AG09319 (cell line): ENCODE data around the gene RAD23A.

Source experiments
- DNase-seq: peaks from one replicate; pipeline ENCODE4 v3.0.0-alpha.2; 2010; ENCODE audit warnings: low read depth; ENCODE audit errors: extremely low read depth
- TF ChIP-seq, protein P1 (sequence below): IDR thresholded peaks from 2 replicates; pipeline ENCODE4 v1.5.1; 2011; ENCODE audit warnings: low read depth, mild to moderate bottlenecking, inconsistent platforms, low read length, moderate library complexity

RAD23A gene

DNA sequence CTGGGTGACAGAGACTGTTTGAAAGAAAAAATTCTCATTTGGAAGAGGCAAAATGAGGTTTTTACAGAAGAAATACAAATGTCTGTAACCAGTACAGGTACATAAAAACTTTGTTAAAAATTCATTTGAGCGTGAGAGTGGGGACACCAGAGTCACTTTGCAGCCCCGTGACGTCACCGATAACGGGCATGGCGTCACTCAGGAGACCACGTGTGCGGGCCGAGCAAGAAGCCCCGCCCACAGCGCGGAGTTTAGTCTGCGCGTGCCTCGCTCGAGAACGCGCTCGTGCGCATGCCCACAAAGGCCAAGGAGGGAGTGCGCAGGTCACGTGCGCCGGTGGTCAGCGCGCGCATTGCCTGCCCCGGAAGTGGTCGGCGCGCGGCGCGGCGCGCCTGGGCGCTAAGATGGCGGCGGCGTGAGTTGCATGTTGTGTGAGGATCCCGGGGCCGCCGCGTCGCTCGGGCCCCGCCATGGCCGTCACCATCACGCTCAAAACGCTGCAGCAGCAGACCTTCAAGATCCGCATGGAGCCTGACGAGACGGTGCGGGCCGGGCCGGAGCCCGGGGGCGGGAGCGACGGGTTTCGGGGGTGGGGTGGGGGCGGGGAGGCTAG, at the start of gene RAD23A:
TSS of gene RAD23A (plus strand) at position 384 of the 613 bp plus-strand sequence. CDS start at position 471, 87 bp downstream.
- TF ChIP-seq, protein P1, sequence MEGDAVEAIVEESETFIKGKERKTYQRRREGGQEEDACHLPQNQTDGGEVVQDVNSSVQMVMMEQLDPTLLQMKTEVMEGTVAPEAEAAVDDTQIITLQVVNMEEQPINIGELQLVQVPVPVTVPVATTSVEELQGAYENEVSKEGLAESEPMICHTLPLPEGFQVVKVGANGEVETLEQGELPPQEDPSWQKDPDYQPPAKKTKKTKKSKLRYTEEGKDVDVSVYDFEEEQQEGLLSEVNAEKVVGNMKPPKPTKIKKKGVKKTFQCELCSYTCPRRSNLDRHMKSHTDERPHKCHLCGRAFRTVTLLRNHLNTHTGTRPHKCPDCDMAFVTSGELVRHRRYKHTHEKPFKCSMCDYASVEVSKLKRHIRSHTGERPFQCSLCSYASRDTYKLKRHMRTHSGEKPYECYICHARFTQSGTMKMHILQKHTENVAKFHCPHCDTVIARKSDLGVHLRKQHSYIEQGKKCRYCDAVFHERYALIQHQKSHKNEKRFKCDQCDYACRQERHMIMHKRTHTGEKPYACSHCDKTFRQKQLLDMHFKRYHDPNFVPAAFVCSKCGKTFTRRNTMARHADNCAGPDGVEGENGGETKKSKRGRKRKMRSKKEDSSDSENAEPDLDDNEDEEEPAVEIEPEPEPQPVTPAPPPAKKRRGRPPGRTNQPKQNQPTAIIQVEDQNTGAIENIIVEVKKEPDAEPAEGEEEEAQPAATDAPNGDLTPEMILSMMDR: no peak
- peak; percentile 95 for DNase-seq

- TF ChIP-seq, protein P1: no peak
- no peak for DNase-seq
These were observed 49.2 kb upstream of the RAD23A start for GRCh38 chr19:12896460-12896859.

- no peak for DNase-seq
- TF ChIP-seq, protein P1: no peak
These were observed 45.7 kb upstream of the RAD23A start for GRCh38 chr19:12899891-12900518.

DNA sequence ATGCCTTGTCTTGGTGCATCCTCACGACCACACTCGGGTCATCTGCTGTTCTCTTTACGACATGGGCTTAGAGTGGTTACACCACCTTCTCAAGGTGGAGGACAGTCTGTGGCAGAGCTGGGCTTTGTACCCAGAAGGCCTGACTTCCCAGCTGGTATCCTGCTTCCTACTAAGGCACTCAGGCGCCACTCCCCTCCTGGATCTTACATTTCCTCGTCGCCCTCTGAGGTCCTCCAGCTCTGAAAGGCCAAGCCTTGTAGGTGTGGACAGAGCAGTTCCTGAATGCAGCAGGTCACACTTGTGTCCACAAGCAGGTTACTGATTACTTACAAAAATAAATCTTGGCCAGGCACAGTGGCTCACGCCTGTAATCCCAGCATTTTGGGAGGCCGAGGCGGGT, 38.5 kb upstream of the RAD23A start:
- TF ChIP-seq, protein P1: no peak
- no peak for DNase-seq

- TF ChIP-seq, protein P1: no peak
- DNase-seq: no peak
These were observed 33.1 kb upstream of the RAD23A start for GRCh38 chr19:12912571-12912970.

- TF ChIP-seq, protein P1: no peak
These were observed 32.6 kb upstream of the RAD23A start for GRCh38 chr19:12913011-12913561.

More at GRCh38 chr19:12913011-12913561, 32.6 kb upstream of the RAD23A start:
- DNase-seq: no peak
